Measurements from ENCODE around the gene HYPK.

HYPK gene

GRCh38 chr15:43851251-43851650 is 50.9 kb downstream of the HYPK start:
- no peak for DNase-seq (ENCODE audit: low read depth)

DNA sequence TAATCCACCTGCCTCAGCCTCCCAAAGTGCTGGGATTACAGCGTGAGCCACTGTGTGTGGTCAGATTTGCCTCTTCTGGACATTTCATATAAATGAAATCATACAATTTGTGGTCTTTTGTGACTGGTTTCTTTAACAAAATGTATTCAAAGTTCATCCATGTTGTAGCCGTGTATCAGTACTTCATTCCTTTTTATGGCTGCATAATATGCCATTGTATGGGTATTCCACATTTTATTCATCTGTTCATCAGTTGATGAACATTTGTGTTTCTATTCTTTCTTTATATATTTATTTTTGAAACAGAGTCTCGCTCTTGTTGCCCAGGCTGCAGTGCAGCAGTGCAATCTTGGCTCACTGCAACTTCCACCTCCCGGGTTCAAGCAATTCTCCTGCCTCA is 52.2 kb downstream of the HYPK start:
- no peak for DNase-seq (ENCODE audit: low read depth)

Data from amniotic epithelial cell (primary cell).